Loucy (cell line): ENCODE results near the gene GALNT1.
A peak's percentile ranks its signal among the peaks of the same experiment; 100 is the strongest.

Experiments used
- CTCF ChIP-seq: fragments of 200-600 bp; sonication (generic); conservative IDR thresholded peaks from 2 replicates; pipeline ENCODE4 v1.5.1; 2014; ENCODE audit warnings: mild to moderate bottlenecking, antibody characterized with exemption, low read length
- EZH2phosphoT487 ChIP-seq: fragments of 200-600 bp; IDR thresholded peaks from 2 replicates; pipeline ENCODE4 v1.6.1; 2018; ENCODE audit warnings: antibody characterized with exemption, mild to moderate bottlenecking, moderate library complexity, borderline replicate concordance

DNA sequence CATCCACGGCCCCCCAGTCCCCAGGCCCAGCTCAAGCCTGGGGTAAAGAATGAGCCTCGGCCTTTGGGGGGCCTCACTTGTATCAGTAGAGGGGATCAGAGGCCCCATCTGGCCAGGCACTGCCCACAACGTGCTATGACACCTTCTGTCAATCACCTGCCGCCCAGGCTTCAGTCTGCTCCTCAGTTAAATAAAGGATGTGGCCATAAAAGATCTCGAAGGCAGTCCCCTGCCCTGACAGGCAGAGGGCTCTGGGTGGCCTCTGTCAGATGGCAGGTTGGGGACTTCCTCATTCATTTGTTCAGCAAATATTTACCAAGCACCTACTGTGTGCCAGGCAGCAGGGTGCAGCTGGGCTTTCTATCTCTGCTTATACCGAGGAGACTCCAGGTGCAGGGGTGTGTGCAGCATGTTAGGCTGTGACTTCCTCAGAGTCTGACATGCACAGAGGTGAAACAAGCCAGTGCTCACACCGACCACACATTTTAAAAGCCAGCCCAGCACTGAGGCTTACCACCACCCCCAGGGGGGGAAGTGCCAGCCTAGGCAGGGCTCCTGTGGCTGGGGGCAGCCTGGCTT is 166.4 kb downstream of the GALNT1 start:
- TF ChIP-seq CTCF (0 out of 2 replicates have a peak, but pooled peaks have one; percentile 30), EZH2phosphoT487 (no peak)
